ENCODE results near the gene TIPRL. TPM values are rescaled to one million over a fixed set of nuclear protein-coding genes. Genes with fewer than 3 reads are reported as not detected.

TIPRL gene
- total and polyA plus RNA-seq, 2 experiments from 2014 or later, result 26.7 to 44.0 TPM

- H3K4me3 ChIP-seq, result peak overlapping the region; percentile 76
- TF ChIP-seq, protein P1, sequence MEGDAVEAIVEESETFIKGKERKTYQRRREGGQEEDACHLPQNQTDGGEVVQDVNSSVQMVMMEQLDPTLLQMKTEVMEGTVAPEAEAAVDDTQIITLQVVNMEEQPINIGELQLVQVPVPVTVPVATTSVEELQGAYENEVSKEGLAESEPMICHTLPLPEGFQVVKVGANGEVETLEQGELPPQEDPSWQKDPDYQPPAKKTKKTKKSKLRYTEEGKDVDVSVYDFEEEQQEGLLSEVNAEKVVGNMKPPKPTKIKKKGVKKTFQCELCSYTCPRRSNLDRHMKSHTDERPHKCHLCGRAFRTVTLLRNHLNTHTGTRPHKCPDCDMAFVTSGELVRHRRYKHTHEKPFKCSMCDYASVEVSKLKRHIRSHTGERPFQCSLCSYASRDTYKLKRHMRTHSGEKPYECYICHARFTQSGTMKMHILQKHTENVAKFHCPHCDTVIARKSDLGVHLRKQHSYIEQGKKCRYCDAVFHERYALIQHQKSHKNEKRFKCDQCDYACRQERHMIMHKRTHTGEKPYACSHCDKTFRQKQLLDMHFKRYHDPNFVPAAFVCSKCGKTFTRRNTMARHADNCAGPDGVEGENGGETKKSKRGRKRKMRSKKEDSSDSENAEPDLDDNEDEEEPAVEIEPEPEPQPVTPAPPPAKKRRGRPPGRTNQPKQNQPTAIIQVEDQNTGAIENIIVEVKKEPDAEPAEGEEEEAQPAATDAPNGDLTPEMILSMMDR (IDR thresholded peaks at IDR 0.05; ENCODE audit: low read depth, low read length), result no peak
- no peaks in the 10 kb centered on the region for H3K27me3 ChIP-seq
- peaks cover 4% of the 10 kb centered on the region for H3K36me3 ChIP-seq
- H3K27ac ChIP-seq, result peak overlapping the region; percentile 82
- H3K4me1 ChIP-seq (ENCODE audit: low read depth), result peaks cover 10% of the 10 kb centered on the region
- peak; percentile 36 to 40 for DNase-seq (ENCODE audit: low read depth in 1 of 2, low spot score in 1 of 2)
- no peaks in the 10 kb centered on the region for H3K9me3 ChIP-seq (ENCODE audit: low read depth)
These were observed 42.6 kb upstream of the TIPRL start for GRCh38 chr1:168135921-168136708.

DNA sequence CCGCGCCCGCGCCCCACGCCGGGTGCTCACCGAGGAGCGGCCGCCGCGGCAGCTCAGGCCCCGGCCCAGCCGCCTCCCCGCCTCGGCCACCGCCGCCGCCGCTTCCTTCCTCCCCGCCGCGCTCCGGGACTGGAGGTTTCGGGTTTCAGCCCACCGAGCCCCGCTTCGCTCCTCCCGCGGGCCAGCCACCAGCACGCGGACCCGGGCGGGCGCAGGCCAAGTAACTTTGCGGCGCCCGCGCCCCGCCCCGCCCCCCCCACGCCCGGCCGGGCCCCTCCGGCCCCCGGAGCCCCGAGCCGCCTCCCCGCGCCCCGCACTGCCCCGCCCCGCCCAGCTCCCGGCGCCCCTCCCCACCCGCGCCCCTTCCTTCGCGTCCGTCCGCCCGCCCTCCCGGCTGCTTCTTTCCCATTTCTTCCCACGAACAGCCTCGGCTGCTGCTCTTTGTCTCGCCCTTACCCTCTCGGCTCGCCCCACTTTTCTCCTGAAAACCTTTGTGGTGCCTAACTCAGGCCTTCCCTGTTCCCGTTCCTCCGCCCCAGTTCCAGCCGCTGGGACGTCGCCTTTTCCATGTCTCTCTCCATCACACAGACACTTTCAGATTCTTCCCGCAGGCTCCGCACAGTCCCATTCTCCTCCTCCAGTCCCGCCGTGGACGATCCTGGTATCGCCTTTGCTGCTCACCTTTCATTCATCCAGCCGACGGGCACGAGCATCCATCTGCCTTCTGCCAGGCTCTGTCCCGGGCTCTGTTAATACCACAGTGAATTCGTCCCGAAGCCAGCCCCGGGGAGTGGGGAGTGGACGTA is 41.9 kb upstream of the TIPRL start, which contains the start of gene GPR161:
TSS of gene GPR161 (minus strand) at position 222 of the 806 bp plus-strand sequence. CDS start 32,080 bp downstream, outside the sequence.
- H3K4me1 ChIP-seq (ENCODE audit: low read depth), result peaks cover 14% of the 10 kb centered on the region
- H3K36me3 ChIP-seq, result peaks cover 4% of the 10 kb centered on the region
- no peaks in the 10 kb centered on the region for H3K27me3 ChIP-seq
- no peaks in the 10 kb centered on the region for H3K9me3 ChIP-seq (ENCODE audit: low read depth)
- H3K27ac ChIP-seq, result peak within 1 kb of the TSS; percentile 82
- TF ChIP-seq, protein P1 (IDR thresholded peaks at IDR 0.05; ENCODE audit: low read depth, low read length), result no peak
- peak within 1 kb of the TSS; percentile 76 for H3K4me3 ChIP-seq
- DNase-seq (ENCODE audit: low read depth in 1 of 2, low spot score in 1 of 2), result peak; percentile 58 to 88

GRCh38 chr1:168137515-168137821 is 41.3 kb upstream of the TIPRL start:
- peaks cover 4% of the 10 kb centered on the region for H3K36me3 ChIP-seq
- H3K4me1 ChIP-seq (ENCODE audit: low read depth), result peaks cover 20% of the 10 kb centered on the region
- TF ChIP-seq, protein P1 (IDR thresholded peaks at IDR 0.05; ENCODE audit: low read depth, low read length), result no peak
- H3K4me3 ChIP-seq, result peak overlapping the region; percentile 76
- H3K27ac ChIP-seq, result peak overlapping the region; percentile 82
- no peaks in the 10 kb centered on the region for H3K9me3 ChIP-seq (ENCODE audit: low read depth)
- H3K27me3 ChIP-seq, result no peaks in the 10 kb centered on the region
- no peak for DNase-seq (ENCODE audit: low read depth in 1 of 2, low spot score in 1 of 2)

DNA sequence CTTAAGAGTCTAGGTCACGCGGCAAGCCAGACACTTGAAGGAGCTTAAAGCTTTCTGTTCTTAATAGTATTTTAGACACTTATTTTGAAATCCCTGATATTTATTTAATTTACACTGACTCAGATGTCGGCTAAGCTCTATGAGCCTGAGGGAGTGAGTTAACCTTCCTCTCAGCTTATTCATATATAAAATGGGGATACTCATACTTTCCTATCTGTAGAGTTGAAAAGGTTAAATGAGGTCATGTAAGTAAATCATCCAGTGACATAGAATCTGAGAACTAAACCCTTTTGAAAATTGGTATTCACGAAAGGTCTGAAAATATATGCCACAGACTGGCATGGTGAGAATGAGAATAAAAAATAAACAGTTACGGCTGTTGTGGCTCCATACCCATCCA is 40.6 kb upstream of the TIPRL start:
- no peak for DNase-seq (ENCODE audit: low read depth in 1 of 2, low spot score in 1 of 2)
- Histone ChIP-seq H3K27ac (no peak overlapping the region), H3K9me3 (ENCODE audit: low read depth) (no peaks in the 10 kb centered on the region), H3K4me3 (no peak overlapping the region), H3K36me3 (peaks cover 4% of the 10 kb centered on the region), H3K27me3 (no peaks in the 10 kb centered on the region), H3K4me1 (ENCODE audit: low read depth) (peaks cover 20% of the 10 kb centered on the region)
- TF ChIP-seq, protein P1 (IDR thresholded peaks at IDR 0.05; ENCODE audit: low read depth, low read length), result no peak

GRCh38 chr1:168139070-168139469 is 39.7 kb upstream of the TIPRL start:
- Histone ChIP-seq H3K27ac (no peak overlapping the region), H3K4me3 (no peak overlapping the region), H3K4me1 (ENCODE audit: low read depth) (peaks cover 20% of the 10 kb centered on the region), H3K27me3 (no peaks in the 10 kb centered on the region), H3K36me3 (no peaks in the 10 kb centered on the region), H3K9me3 (ENCODE audit: low read depth) (no peaks in the 10 kb centered on the region)
- DNase-seq (ENCODE audit: low read depth in 1 of 2, low spot score in 1 of 2), result no peak
- TF ChIP-seq, protein P1 (IDR thresholded peaks at IDR 0.05; ENCODE audit: low read depth, low read length), result no peak

All from cardiac muscle cell (in vitro differentiated cells and primary cell).